ACC112 (cell line): ENCODE data around the gene SERGEF.

Experiments
- H2AFZ ChIP-seq: fragments of 200-600 bp; sonication (generic); one replicate; pipeline ENCODE4 v1.6.0; 2017; ENCODE audit warnings: antibody characterized with exemption, low read length; ENCODE audit not compliant: unreplicated experiment
- H3K27ac ChIP-seq: fragments of 200-600 bp; sonication (generic); 2 replicates; pipeline ENCODE4 v1.5.1; 2014; ENCODE audit warnings: low read depth, mild to moderate bottlenecking, antibody characterized with exemption, low read length, moderate library complexity
- H3K27me3 ChIP-seq: fragments of 200-600 bp; sonication (generic); 2 replicates; pipeline ENCODE4 v1.6.1; 2014; ENCODE audit warnings: mild to moderate bottlenecking, antibody characterized with exemption, low read length, moderate library complexity, mixed read lengths; ENCODE audit not compliant: insufficient read depth
- H3K36me3 ChIP-seq: fragments of 200-600 bp; sonication (generic); 2 replicates; pipeline ENCODE4 v1.6.1; 2016; ENCODE audit warnings: mild to moderate bottlenecking, antibody characterized with exemption, low read length, moderate library complexity, mixed read lengths; ENCODE audit not compliant: insufficient read depth
- H3K4me1 ChIP-seq: fragments of 200-600 bp; sonication (generic); one replicate; pipeline ENCODE4 v1.6.1; 2016; ENCODE audit warnings: low read length, mixed read lengths; ENCODE audit not compliant: insufficient read depth, unreplicated experiment, control insufficient read depth
- H3K4me3 ChIP-seq: fragments of 200-600 bp; sonication (generic); 2 replicates; pipeline ENCODE4 v1.5.1; 2014; ENCODE audit warnings: mild to moderate bottlenecking, low read depth, low read length
- H3K79me2 ChIP-seq: fragments of 200-600 bp; sonication (generic); one replicate; pipeline ENCODE4 v1.6.0; 2016; ENCODE audit warnings: low read length; ENCODE audit not compliant: control insufficient read depth, unreplicated experiment, insufficient read depth

Gene SERGEF

DNA sequence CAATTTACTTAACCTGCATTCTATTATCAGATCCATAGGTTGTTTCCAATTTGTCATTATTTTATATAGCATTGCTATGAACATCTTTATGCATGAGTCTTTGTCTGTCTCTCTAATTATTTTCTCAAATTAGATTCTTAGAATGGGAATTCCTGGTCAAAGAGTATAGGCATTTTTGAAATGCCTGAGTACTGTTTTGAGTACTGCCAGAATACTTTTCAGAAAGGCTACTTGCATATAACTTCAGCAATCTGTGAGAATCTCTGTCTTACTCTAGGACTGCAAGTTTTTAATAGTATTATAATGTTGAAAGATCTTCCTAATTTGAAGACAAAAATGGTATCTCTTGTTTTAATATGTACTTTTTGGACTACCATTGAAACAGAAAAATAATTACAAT, 221.7 kb downstream of the SERGEF start:
- no peak overlapping the region for H2AFZ ChIP-seq

DNA sequence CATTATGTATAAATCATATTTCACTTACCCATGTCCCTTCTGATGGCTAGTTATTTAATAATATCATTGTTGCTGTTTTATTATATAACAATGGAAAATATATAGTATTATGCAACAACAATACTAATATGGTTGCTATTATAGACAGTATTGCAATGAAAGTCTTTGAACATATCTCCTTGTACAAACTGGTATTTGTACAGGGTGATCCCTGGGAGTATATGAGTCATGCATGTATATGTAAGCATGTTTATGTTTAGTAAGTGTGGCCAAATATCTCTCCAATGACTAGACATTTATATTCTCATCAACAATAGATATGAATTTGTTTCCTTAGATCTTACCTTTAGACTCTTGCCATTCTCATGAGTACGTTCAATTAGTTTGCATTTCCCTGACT, 222.4 kb downstream of the SERGEF start:
- peaks cover 33% of the 10 kb centered on the region for H3K4me1 ChIP-seq
- no peaks in the 10 kb centered on the region for H3K36me3 ChIP-seq
- H3K27me3 ChIP-seq, result no peaks in the 10 kb centered on the region
- peak overlapping the region; percentile 36 for H3K27ac ChIP-seq
- no peaks in the 10 kb centered on the region for H3K79me2 ChIP-seq
- peak overlapping the region; percentile 16; the same call in 1 of the 2 replicates for H3K4me3 ChIP-seq
- H2AFZ ChIP-seq, result no peak overlapping the region

More for the DNA sequence above, 221.7 kb downstream of the SERGEF start:
- Histone ChIP-seq H3K36me3 (no peaks in the 10 kb centered on the region), H3K4me1 (peaks cover 33% of the 10 kb centered on the region), H3K27ac (peak overlapping the region; percentile 36), H3K4me3 (no peak overlapping the region; the same call in 1 of the 2 replicates), H3K79me2 (no peaks in the 10 kb centered on the region), H3K27me3 (no peaks in the 10 kb centered on the region)

DNA sequence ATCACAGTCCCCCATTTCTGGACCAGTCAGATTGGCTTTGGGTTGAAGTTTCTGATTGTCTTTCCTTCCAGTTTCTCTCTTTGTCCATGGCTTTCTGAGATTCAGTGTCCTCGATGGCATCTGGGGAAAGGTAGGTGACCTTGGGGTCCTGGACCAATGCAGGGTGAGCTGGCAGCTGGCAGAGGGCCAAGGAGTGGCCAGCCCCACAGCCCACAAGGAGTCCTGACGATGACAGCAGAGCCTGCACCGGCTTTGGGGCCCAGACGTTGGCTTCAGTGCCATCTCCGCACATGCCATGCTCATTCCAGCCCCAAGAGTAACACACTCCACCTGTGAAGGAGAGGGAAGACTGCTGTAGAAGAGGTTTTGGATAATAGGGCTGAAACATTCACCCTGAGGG, 224.8 kb downstream of the SERGEF start:
- Histone ChIP-seq H3K79me2 (no peaks in the 10 kb centered on the region), H3K27ac (no peak overlapping the region), H3K36me3 (no peaks in the 10 kb centered on the region), H2AFZ (no peak overlapping the region), H3K4me1 (peaks cover 33% of the 10 kb centered on the region), H3K27me3 (no peaks in the 10 kb centered on the region), H3K4me3 (no peak overlapping the region)

DNA sequence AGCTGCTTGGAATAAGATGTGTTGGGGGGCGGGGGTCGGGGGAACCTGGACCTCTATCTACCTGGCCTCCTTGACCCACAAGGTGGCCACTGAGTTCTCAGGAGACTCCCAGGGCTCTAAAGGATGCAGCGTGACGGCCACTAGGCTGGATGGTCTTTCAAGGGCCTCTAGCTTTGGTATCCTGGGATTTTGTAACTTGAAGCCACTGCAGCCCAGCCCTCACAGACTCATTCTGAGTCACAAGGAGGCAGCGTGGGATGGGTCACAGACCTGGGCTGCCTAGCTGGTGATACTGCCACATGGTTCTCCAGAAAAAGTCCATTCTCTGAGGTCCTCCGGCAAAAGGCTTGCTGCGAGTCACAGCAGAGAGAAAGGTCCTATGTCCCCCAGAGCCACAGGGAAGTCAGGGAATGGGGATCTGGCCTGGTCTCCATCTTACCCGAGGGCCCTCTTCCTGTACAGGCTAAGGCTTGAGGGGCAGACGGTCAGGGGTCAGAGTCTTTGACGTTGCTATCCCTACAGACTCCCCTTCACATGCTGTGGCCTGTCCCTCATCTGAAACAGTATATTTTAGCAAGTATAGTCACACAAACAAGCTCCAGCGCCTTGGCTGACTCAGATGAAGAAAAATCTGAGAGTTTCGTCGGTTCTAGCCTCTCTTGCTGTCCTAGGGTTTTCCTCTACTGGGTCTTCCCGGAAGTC, 225.9 kb downstream of the SERGEF start:
- H3K27me3 ChIP-seq, result peaks cover 4% of the 10 kb centered on the region; the same call in 1 of the 2 replicates
- H3K36me3 ChIP-seq, result no peaks in the 10 kb centered on the region
- 0 out of 2 replicates have a peak overlapping the region, but pooled peaks have one; percentile 25 for H3K4me3 ChIP-seq
- no peaks in the 10 kb centered on the region for H3K79me2 ChIP-seq
- H3K27ac ChIP-seq, result peak overlapping the region; percentile 83
- H2AFZ ChIP-seq, result no peak overlapping the region
- peaks cover 33% of the 10 kb centered on the region for H3K4me1 ChIP-seq

DNA sequence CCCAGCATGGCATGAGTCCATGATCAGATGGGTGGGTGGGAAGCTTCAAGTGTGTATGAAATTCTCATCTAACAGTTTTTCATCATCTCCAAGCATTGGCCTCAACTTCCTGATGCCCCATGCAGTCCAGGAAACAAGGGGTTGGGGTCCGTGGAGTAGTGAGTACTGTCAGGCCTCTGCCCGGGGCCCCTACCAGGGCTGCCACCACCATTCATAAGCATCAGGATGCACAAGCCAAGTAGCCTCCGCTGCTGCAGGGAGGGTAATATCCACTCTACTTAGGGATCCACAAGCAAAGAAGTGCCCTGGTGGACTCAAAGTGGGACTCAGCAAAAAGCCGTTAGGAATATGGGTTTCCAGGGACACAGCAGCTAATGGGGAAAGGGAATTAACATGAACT, 229.0 kb downstream of the SERGEF start:
- peaks cover 16% of the 10 kb centered on the region for H3K4me1 ChIP-seq

DNA sequence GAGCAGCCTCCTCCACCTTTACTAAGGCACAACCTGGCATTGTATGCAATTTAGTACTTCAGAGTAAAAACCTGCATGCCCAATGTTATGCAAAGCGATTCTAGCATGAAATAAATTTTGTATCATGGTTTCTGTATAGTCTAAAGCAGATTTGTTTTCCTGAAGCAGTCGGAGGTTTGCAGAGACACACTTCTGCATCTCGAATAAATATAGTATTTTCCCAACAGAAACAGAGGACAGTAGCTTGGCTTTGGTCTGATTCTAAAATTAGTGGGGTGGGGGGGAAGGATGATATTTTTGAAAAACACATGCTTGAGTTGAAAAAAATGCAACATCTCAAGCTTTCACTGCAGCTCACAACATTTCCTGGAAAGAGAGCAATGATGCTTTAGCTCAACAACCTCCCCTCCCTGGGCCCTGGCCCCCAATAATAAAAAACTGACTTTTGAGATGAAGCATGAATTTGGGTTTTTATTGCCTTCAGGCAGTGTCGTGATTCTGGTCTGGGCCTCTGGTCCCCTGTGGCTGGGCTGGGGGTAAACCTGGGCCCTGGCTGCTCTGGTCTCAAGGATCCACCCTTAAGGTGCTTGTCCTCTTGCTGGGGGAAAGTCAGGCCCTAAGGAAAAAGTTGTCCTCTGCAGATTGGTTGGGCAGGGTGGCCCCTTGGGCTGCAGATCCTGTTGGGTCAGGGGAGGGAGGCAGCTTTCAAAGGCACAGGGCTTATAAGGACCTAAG, 230.1 kb downstream of the SERGEF start:
- Histone ChIP-seq H3K27me3 (peaks cover 8% of the 10 kb centered on the region; the same call in 1 of the 2 replicates), H3K4me1 (peaks cover 16% of the 10 kb centered on the region), H3K79me2 (no peaks in the 10 kb centered on the region), H3K36me3 (no peaks in the 10 kb centered on the region), H2AFZ (no peak overlapping the region), H3K27ac (no peak overlapping the region), H3K4me3 (no peak overlapping the region)

More for the DNA sequence above, 229.0 kb downstream of the SERGEF start:
- Histone ChIP-seq H2AFZ (no peak overlapping the region), H3K36me3 (no peaks in the 10 kb centered on the region), H3K79me2 (no peaks in the 10 kb centered on the region), H3K27ac (no peak overlapping the region), H3K4me3 (no peak overlapping the region), H3K27me3 (peaks cover 8% of the 10 kb centered on the region; the same call in 1 of the 2 replicates)

DNA sequence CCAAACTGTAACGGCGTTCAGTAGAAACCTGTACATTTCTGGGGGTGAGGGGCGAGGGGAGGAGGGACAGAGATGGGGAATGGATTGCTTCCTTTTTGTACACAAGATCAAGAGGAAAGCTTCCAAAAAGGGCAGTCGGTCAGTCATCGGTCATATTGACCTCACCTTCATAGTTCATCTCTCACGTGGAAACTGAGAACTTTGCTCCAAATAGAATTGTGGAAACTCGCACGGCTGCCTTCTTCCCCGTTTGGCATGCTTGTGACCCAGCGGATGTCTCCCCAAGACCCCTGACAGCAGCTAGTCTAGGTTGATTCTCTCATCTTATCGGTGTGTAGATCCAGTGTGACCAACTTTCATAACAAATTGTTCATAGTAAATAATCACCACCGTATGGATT, 230.7 kb downstream of the SERGEF start:
- no peaks in the 10 kb centered on the region for H3K36me3 ChIP-seq
- no peak overlapping the region for H3K4me3 ChIP-seq
- no peak overlapping the region for H2AFZ ChIP-seq
- no peaks in the 10 kb centered on the region for H3K79me2 ChIP-seq
- peaks cover 10% of the 10 kb centered on the region for H3K4me1 ChIP-seq
- H3K27ac ChIP-seq, result no peak overlapping the region
- peaks cover 8% of the 10 kb centered on the region; the same call in 1 of the 2 replicates for H3K27me3 ChIP-seq

DNA sequence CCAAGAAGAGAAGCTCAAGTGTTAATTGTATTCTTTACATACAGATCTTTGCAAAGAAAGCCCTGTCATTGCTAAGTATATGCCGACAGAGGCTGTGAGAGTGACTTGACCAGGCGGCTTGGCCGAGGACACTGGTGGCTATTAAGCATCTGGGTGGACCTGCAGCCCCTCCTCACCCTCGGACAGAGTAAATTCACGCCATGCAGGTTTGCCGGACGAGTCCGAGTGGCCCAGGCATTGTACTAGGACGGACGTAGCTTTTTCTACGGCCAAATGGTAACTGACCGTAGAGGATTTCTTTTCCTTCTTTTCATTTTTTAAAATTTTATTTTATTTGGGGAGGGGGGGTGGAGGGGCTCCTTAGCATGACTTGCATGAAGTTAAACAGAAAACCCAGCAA, 231.2 kb downstream of the SERGEF start:
- H3K79me2 ChIP-seq, result no peaks in the 10 kb centered on the region
- peaks cover 8% of the 10 kb centered on the region; the same call in 1 of the 2 replicates for H3K27me3 ChIP-seq
- H3K27ac ChIP-seq, result no peak overlapping the region
- H3K36me3 ChIP-seq, result no peaks in the 10 kb centered on the region
- H3K4me1 ChIP-seq, result peaks cover 5% of the 10 kb centered on the region
- H2AFZ ChIP-seq, result no peak overlapping the region
- H3K4me3 ChIP-seq, result no peak overlapping the region

DNA sequence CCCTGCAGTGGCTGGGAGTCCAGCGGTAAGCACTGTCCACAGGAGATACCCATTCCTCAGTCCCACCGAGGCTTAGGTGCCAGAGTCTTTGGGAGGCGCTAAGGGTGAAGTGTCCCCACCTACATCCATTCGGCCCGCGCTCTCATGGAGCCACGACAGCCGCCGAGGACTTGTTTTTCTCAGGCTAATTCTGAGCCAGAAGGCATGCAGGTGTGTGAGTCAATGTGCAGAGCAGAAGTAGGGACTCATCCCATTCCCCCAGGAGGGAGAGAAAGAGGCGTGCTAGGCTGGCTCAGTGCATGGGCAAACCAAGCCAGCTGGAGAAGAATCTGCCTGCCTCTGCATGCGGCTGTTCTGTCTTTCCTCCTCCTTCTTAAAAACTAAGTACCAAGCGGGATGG, 231.6 kb downstream of the SERGEF start:
- H3K4me3 ChIP-seq, result no peak overlapping the region
- no peak overlapping the region for H3K27ac ChIP-seq
- peaks cover under 1% of the 10 kb centered on the region for H3K4me1 ChIP-seq
- no peak overlapping the region for H2AFZ ChIP-seq
- H3K27me3 ChIP-seq, result peaks cover 8% of the 10 kb centered on the region; the same call in 1 of the 2 replicates
- H3K79me2 ChIP-seq, result no peaks in the 10 kb centered on the region
- no peaks in the 10 kb centered on the region for H3K36me3 ChIP-seq

DNA sequence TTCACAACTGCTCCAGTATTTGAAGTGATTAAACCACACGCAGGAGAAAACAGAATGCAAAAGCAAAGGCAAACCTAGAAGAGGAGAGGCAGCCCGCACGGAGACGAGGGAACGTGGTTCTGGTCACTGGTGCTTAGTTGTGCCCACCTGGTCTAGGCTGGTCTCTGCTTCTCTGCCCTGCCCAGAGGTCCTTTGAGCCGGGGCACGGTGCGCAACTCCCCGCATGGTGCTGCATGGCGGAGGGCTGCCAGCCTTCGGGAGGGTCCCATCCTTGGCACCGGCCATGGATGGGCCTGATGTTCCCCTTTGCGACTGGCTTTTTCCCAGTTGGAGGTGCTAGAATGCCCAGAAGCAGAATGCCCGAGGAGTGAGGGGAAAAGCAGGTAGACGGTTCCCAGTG, 232.2 kb downstream of the SERGEF start:
- H2AFZ ChIP-seq, result no peak overlapping the region
- H3K4me1 ChIP-seq, result no peaks in the 10 kb centered on the region
- H3K4me3 ChIP-seq, result no peak overlapping the region
- H3K79me2 ChIP-seq, result no peaks in the 10 kb centered on the region
- H3K27ac ChIP-seq, result no peak overlapping the region
- no peaks in the 10 kb centered on the region for H3K36me3 ChIP-seq
- H3K27me3 ChIP-seq, result peaks cover 8% of the 10 kb centered on the region; the same call in 1 of the 2 replicates
